Measurements from ENCODE around the gene SLC7A9.

The SLC7A9 gene

DNA sequence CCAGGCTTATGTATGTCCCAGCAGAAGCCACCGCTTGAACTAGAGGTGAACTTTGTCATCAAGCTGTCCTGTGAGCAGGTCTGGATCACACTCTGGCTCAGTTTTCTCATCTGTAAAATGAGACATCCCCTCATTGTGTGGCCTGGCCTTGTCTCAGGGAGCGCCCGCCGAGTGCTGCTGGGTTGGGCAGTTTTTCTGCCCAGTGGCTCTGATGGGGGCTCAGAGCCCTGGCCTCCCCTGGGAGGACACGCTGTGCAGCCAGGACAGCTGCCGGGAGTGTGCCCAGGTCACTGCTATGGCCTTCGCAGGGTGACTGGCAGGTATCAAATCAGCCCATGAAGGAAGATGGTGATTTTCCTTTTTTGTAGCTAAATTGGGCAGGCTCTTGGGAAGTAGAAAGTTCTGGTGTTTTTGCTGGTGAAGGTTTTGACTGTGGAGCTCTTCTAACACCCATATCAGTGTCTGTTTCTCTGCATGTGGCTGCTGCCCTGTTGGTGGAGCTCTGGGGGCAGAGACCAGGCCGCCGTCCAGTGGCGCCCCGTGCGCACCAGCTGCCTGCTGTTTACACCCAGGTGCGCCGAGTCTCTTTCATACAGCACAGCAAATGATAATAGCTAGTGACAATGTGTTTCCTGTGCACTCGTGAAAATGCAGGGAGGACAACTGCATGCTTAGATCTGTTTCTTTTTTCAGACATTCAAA is 40.8 kb downstream of the SLC7A9 start:
- DNase-seq (ENCODE audit: low read depth, low spot score), result no peak

DNA sequence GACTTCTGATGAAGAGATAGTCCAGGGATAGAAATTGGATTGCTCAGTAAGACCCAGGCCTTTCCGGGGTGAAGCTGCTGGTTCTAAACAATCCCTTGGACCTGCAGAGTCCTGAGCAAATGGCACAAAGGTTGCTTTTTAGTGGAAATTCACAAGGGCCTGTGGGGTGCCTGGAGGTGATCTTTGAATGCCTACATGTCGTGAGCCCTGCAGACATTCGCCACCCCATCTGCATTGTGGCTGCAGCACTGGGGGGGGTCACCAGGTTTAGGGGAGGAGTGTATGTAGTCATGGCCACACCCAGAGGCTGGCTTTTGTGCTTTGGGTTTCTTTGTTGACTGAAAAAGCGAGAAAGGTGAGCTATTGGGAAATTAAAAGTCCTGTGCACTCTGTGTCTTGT is 41.4 kb downstream of the SLC7A9 start:
- DNase-seq (ENCODE audit: low read depth, low spot score), result no peak

DNA sequence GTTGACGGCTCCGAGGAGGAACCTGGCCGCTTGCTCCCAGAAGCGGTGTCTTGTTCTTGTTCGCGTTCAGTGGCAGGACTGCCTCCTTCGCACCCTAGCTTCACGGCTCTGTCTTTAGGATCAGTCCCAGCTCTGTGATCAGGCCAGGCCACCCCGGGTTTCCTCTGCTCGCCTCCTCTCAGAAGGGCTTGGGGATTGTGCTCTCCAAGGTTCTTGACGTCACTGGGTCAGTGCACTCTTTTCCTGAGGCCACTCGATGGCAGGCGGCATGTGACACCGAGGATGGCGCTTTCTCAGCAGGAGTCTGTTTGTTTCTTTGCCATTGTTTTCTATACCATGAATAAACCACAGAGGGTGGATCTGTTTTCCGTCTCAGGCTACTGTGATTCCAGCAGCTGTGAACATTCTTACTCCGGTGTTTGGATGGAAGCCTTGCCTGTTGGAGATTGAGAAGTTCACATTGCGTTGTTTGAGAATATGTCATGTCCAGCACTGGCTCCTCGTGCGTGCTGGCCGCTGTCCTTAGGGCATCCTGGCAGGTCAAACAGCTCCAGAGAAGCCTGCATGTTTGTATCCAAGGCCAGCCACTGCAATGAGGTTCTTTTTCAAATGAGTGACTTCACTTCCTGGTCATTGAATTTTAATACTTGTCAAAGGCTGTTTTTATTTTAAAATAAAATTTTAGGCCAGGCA is 44.5 kb downstream of the SLC7A9 start:
- DNase-seq (ENCODE audit: low read depth, low spot score), result no peak

DNA sequence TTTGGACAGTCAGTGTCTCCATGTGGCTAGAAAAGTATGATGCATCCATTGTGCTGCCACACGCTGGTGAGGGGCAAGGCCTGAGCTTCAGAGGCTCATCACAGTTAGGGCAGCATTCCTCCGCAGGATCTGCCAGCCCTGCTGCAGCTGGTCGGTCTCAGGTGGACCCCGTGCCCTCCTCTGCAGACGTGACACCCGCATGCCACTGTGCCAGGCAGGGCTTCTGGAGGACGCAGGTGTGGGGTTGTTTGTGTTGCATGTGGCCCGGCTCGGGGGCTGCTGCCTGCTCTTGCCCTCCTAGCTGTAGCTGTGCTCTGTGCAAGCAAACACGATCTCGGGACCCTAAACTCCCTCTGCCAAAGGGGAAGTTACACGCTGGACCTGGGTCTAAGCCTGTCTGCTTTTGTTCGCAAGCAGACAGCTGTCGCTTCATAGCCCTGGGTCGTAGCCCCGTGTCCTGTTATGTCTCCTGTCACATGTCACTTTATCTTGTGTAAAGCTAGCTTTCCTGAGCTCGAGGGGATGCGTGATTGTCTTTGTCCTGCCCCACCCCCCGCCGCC is 45.3 kb downstream of the SLC7A9 start:
- no peak for DNase-seq (ENCODE audit: low read depth, low spot score)

DNA sequence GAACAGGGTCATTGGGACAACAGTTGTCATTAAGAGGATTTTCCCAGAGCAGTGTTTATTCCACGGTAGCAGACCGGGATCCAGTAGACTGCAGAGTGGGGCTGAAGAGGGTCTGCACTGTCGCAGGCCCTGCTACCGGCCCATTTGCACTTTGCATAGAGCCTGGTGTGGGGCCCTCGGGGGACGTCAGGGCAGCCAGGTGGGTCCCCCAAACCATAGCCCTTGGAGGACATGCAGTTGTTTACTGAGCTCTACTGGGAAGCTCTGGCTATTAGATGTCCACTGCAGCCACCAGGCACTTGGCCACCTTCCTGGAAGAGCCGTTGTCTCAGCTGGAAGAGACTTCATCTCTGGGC is 45.8 kb downstream of the SLC7A9 start:
- DNase-seq (ENCODE audit: low read depth, low spot score), result no peak

DNA sequence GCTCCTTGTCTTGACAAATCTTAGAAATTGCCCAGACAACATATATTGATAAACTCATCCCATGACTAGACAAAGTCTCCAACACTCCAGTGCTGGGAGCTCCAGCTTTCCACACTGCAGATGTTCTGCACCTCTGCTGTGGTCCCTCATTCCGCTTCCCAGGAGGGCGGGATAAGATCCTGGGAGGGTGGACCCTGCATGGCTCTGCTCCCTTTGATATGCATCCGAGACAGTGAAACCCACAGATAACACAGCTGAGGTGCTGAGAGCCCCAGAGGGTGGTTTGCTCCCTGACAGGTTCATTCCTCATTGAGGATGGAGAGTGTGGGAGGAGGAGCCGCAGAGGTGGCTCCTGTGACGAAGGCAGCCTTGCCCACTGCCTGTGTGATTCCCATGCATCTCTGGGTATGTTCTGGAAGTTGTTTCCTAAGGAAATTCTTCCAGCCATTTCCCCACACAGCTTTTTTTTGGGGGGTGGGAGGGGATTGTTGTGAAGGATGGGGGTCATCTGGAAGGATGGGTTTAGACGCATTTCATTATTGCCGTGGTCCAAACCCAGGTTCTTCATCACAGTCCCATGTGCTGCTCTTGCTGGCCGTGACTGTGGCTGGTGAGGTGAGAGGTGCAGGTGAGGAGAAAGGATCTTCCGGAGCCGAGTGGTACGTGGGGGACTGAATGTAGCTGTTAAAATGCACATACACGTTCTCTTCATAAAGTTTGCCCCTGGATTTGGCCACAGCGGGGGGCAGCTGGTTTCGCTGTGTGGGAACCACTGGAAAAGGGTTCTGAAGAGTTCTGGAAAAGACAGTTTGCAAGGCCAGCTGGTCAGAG is 46.4 kb downstream of the SLC7A9 start:
- no peak for DNase-seq (ENCODE audit: low read depth, low spot score)

DNA sequence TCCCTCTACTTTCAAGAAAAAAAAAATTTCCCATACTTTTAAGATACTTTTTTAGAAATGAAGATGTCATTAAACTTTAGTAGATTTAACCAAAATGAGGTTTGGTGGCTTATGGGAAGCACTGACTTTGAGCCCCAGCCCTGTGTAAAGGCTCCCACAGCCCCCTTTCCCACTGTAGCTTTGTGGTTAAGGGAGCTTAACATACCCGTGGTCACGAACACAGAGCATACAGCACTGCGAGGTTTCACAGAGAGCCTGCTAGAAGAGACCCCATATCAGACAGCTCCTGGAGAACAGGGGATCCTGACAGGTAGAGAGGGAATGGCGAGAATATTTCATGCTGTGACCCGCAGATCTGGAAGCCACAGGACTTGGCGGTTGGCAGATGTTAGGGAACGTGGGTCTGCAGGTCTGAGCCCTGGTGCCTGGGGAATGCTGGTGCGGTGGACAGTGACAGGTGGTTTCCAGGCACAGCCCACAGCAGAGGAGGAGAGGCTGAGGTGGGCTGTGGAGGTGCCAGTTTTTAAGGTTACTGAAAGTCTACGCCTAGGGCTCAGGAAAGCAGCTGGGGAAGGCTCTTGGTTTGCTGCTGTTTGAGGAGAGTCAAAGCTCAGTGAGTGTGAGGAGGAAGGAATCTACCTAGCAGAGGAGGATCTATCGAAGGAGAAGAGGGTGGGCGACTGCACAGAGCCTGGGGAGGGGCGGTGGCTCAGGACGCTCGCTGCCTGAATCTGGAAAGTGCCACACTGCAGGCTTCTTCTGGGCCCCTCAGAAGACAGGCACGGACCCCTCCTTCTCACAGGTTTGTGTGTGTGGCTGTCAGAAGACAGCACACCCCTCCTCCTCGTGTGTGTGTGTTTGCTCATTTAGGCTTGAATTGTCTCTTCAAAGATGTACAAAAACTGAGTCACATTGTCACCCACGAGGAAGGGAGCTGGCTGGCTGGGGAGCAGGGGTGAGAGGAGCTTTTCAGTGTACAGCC is 49.9 kb downstream of the SLC7A9 start:
- DNase-seq (ENCODE audit: low read depth, low spot score), result no peak

DNA sequence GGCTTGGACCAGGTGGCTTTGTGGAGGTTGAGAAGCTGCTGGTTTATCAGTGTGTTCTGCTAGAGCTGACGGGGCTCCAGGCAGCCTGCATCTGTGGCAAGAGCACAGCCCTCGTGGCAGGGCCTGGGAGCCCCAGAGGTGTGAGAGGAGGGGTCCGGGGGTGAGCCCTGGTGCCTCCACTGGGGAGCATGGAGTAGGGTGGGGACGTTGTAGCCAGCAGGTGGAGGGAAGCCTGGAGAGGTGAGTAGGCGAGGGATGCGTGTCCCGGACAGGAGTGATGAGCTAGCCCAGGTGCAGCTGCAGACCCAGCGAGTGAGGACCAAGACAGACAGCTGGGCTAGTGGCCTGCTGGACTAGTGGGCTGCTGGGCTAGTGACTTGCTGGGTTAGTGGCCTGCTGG is 51.0 kb downstream of the SLC7A9 start:
- DNase-seq (ENCODE audit: low read depth, low spot score), result no peak

DNA sequence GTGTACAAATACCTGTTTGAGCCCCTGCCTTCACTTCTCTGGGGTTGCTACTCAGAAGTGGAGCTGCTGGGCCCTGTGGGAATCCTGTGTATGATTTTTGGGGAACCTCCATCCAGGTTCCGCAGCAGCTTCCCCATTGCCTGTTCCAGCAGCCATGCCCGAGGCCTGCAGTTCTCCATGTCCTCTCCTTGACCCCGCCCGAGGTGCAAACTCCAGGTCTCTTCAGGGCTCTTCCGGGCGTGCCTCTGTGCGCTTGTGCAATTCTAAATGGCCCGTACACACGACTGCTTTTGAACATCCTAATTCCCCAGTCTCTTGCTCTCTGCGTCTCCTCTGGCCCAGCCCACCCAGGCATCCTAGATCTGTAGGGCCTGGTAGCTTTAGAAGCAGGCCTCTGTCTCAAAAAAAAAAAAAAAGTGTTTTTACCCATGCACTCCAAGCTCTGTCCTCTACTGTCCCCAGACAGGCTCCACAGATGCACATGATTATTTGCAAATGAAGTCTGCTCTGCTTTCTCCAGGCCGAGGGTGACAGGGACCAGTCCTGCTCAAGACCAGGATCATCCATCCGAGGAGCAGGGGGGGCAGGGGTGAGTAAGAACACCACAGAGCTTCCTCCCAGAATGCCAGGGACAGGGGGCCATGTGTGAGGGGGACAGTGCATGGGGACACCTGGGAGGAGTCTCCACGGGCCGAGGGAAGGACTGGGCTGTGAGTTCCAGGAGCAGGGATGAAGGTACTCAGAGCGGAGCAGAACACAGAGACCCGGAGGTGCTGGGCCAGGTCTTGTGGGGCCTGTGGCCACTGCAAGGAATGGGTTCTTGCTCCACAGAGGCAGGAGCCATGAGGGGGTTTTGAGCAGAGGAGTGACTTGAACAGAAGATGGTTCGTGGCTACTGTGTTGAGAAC is 51.7 kb downstream of the SLC7A9 start:
- no peak for DNase-seq (ENCODE audit: low read depth, low spot score)

DNA sequence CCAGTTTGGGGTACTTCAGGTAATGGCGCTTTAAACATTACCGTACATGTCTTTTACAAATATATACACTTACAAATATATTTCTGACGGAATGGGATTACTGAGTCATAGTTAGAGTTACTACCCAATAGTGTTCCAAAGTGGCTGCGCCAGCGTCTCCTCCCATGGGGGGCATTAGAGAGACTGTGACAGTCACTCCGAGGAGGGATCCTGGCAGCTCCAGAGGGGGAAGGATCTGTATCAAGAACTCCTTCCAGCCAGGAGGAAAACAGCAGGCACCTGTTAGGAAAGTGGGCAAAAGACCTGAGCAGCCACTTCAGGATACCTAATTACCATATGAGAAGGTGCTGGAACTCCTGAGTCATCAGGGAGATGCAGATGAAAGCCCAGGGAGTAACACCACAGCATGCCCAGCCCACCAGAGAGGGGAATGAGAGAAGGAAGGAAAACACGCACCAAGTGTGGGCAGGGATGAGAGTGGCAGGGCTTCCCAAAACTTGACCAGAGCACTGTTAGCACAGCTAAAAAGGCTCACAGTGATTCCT is 52.9 kb downstream of the SLC7A9 start:
- no peak for DNase-seq (ENCODE audit: low read depth, low spot score)

DNA sequence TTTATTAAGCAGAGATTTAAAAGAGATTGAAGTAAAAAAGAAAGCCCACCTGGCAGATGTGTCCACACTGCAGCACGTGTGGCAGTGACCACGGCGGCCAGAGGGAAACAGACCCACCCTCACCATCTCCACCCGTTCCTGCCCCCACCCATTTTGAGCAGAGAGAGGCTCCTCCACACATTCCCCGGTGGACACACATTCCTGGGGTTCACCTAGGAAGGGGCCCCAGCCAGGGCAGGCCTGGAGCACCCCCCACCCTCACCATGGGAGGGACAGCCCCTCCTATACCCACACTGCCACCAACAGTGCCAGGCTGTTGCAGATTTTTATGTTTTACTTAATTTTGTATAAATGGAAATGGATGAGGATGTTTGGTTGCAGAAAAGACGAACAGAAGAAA is 54.9 kb downstream of the SLC7A9 start:
- no peak for DNase-seq (ENCODE audit: low read depth, low spot score)

DNA sequence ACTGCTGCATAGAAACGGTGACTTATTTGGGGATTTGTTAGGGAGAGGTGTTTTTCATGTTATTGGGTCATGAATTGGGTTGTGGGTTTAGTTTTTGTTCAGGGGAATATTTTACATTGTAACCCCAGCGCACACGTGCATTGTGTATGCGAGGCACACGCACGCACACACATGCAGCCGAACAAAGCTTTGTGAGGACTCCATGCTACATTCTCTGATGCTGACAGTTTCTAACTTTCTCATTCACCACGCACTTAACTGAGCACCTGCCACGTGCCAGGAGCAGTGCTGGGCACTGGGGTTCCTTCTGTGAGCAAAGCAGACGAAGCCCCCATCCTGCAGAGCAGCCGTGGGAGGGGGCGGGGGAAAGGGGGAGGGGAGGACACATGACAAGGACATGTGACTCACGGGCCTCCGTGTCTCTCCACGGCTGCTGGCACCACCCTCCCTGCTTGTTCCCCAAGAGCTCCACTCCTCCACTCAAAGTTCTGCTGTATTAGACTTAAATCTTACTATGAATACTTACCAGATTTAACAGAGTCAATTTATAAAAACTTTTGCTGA is 55.6 kb downstream of the SLC7A9 start:
- DNase-seq (ENCODE audit: low read depth, low spot score), result no peak

DNA sequence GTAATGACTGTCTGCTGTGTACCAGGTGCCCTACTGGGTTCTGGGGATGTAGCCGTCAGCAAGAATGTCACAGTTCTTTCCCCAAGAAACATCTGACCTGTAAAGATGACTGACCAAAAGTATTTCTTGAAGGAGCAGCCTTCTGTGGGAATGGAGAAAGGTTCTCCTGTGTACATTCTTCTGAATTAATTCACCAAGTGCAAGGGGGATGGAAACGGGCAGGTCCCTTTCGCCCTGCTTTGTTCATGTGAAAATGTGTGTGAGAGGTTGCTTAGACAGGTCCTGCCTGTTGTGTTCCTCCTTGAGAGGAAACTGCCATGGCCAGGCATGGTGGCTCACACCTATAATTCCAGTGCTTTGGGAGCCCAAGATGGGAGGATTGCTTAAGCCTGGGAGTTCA is 57.0 kb downstream of the SLC7A9 start:
- no peak for DNase-seq (ENCODE audit: low read depth, low spot score)

DNA sequence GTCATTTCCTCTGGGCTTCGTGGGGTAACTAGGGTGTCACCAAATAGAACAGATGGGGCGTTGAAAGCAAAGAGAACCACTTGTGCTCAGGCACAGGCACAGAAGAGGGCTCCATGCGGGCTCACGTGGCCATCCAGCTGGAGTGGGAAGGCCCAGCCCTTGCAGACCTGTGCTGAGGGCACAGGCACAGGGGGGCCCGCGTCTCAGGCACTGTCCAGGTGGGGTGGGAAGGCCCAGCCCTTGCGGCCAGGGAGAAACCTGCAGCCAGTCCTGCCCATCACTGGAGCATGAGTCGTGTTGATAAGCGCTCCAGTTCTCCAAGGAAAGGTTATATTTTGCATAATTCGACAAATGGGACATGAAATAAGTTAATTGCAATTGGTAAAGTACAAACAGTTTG is 57.5 kb downstream of the SLC7A9 start:
- no peak for DNase-seq (ENCODE audit: low read depth, low spot score)

DNA sequence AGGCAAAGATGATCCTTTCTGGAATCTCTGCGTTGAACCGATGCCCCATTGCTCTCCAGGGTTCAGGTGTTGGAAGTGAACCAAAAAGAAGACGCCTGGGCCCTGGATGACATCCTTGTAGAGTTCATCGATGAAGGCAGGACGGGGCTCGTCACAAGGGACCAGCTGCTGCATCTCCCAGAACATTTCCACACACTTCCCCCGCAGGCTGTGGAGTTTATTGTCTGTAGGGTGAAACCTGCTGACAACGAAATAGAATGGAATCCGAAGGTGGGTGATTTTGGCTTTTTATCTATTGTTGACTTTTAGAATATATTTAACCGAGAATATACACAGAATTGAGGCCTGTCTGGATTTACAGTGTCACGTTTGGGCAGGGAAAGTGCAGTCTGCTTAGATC is 58.4 kb downstream of the SLC7A9 start:
- no peak for DNase-seq (ENCODE audit: low read depth, low spot score)

DNA sequence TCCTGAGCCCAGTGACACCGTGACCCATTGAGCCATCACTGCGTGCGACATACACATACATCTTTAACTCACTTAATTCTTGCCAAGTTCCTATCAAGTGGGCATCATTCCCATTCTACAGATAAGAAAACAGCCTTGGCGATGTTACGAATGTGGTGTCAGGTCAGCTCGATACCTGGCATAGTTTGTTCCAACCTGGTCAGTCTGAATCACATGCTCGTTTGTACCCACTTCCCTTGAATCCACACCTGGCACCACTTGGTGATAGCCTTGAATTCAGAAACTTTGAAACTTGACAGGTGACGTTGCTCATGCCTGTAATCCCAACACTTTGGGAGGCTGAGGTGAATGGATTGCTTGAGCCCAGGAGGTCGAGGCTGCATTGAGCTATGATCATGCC is 59.1 kb downstream of the SLC7A9 start:
- DNase-seq (ENCODE audit: low read depth, low spot score), result no peak

DNA sequence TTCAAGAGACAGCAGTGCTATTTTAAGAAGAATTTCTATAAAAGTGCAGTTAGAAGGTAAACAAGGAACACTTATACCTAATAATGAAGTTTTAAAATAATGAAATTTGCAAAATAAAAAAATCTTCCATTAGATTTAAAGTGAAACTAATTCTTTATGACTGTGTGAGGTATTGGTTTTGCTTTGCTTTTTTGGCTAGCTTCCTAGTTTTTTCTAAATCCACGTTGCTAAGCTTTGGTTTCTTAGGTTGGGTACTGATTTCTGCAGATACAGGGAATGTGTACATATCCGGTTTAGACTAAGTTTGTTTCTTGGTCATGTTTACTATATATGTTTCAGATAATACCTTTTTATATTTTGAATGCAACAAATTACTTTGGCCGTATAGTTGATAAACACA is 59.8 kb downstream of the SLC7A9 start:
- no peak for DNase-seq (ENCODE audit: low read depth, low spot score)

DNA sequence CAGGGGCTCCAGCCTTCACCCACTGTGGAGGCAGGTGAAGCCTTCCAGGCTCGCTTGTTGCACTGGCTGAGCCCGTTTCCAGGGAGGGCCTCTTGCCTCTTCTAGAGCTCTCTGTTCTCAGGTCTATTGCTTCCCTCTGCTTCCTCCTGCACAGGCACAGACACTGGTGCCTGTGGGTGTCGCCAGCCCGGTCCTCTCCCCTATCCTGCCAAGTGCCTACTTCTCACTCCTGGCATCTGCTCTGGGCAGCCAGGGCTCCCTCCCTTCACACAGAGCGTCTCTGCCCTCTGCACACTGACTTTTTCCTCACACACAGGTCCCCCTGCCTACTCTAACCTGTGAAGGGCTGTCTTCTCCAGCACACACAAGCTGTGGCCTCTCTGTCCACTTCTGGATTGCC is 60.3 kb downstream of the SLC7A9 start:
- DNase-seq (ENCODE audit: low read depth, low spot score), result no peak

DNA sequence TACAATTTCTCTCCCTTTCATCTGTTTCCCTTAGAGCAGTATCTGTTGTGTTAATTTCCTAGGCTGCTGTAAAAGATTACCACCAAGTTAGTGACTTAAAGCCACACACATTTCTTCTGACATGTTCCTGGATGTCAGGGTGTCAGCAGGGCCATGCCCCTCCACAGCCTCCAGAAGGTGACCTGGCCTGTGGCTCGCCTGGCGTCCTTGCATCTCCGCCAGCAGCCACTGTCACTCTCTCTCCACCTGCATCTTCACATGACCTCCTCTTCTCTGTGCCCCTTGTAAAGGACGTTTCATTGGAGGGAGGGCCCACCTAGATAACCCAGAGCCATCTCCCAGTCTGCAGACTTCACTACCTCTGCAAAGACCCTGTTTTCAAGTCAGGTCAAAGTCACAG is 61.3 kb downstream of the SLC7A9 start:
- no peak for DNase-seq (ENCODE audit: low read depth, low spot score)

DNA sequence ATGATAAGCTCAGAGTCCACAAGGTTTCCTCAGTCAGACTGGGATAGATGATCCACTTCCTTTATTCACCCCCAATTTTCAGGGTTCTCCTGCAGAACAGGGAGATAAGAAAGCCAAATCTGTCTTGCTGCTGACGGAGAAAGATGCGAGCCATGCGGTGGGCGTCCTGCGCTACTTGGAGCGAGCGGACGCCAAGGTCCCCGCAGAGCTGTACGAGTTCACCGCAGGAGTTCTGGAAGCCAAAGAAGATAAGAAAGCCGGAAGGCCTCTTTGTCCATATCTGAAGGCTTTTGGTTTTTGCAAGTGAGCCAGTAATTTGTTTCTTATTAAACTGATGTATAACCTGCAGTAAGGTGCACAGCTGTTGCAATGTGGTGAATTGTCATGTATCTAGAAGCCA is 66.7 kb downstream of the SLC7A9 start:
- DNase-seq (ENCODE audit: low read depth, low spot score), result no peak

All from activated CD4-positive, CD25-positive, alpha-beta regulatory T cell treated with anti-CD3 and anti-CD28 coated beads, Interleukin-2, amount 50 U/mL, for 16 hours (primary cell).